Upper lobe of left lung (tissue), 4 donors: ENCODE measurements around the gene EPS8L2.

Source experiments
- EP300 ChIP-seq, 4 donors: sonication (generic); formaldehyde crosslinking; IDR thresholded peaks; one replicate each; pipeline ENCODE4 v1.5.1; 2017; ENCODE audit warnings: antibody characterized with exemption in 4 of 4, control low read depth in 2 of 4
- POLR2A ChIP-seq, 4 donors: fragments of 450-650 bp; IDR thresholded peaks; one replicate each; pipeline ENCODE4 v1.5.1; 2016 to 2017; ENCODE audit warnings: antibody characterized with exemption in 4 of 4, mild to moderate bottlenecking in 2 of 4
- TF ChIP-seq, protein P1 (sequence below), 6 experiments: fragments of 450-650 bp in 4 of 6; fragments of 200-600 bp in 2 of 6; sonication (generic) in 2 of 6; IDR thresholded peaks; one replicate each; pipeline ENCODE4 v1.5.1; 2016 to 2019; ENCODE audit warnings: antibody characterized with exemption in 6 of 6

DNA sequence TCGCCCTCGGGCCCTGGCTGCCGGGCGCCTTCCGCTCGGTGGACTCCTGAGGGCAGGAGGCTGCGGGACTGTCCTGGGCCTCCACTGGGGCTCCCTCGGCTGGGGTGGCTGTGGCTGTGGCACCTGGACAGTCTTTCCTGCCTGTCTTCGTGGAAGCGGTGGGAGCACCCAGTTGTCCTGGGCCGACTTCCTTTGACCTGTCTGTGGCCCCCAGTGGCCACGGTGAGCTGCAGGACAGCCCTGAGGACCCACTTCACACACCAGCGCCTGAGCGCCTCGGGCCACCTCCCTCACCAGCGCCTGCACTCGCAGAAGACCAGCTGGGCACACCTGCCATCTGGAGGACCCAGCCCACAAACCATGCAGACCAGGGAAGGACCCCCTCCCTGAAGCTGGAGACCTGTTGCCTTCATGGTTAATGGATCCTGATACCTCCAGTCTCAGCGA lies 1.8 kb upstream of the EPS8L2 start:
- no peak for TF ChIP-seq EP300 (IDR thresholded peaks at IDR 0.05)
- TF ChIP-seq, protein P1, sequence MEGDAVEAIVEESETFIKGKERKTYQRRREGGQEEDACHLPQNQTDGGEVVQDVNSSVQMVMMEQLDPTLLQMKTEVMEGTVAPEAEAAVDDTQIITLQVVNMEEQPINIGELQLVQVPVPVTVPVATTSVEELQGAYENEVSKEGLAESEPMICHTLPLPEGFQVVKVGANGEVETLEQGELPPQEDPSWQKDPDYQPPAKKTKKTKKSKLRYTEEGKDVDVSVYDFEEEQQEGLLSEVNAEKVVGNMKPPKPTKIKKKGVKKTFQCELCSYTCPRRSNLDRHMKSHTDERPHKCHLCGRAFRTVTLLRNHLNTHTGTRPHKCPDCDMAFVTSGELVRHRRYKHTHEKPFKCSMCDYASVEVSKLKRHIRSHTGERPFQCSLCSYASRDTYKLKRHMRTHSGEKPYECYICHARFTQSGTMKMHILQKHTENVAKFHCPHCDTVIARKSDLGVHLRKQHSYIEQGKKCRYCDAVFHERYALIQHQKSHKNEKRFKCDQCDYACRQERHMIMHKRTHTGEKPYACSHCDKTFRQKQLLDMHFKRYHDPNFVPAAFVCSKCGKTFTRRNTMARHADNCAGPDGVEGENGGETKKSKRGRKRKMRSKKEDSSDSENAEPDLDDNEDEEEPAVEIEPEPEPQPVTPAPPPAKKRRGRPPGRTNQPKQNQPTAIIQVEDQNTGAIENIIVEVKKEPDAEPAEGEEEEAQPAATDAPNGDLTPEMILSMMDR (IDR thresholded peaks at IDR 0.05), result no peak
- TF ChIP-seq POLR2A (IDR thresholded peaks at IDR 0.05), result no peak
